NCI-H774 (cell line): ENCODE measurements around the gene CYB5B.
A peak's percentile ranks its signal among the peaks of the same experiment; 100 is the strongest.

Experiments used
- DNase-seq: peaks from one replicate; lab custom pipeline; 2025; lab: John Stamatoyannopoulos, UW

The CYB5B gene

GRCh38 chr16:69424053-69424934 lies at the start of gene CYB5B:
CYB5B (plus strand) TSS chr16:69424619; CDS start chr16:69424684, 65 bp downstream.
- peak; percentile 92 for DNase-seq

- no peak for DNase-seq
Measured at GRCh38 chr16:69376393-69377059, 47.9 kb upstream of the CYB5B start.

GRCh38 chr16:69378036-69378435 lies 46.4 kb upstream of the CYB5B start:
- no peak for DNase-seq

- no peak for DNase-seq
Measured at GRCh38 chr16:69378760-69379159, 45.7 kb upstream of the CYB5B start.

- DNase-seq = no peak
Measured at GRCh38 chr16:69381231-69381630, 43.2 kb upstream of the CYB5B start.

- no peak for DNase-seq
Measured at GRCh38 chr16:69382421-69382820, 42.0 kb upstream of the CYB5B start.

GRCh38 chr16:69384974-69385373 lies 39.4 kb upstream of the CYB5B start:
- no peak for DNase-seq

GRCh38 chr16:69386596-69386995 lies 37.8 kb upstream of the CYB5B start:
- DNase-seq = no peak

- no peak for DNase-seq
Measured at GRCh38 chr16:69393898-69394849, 30.2 kb upstream of the CYB5B start.

GRCh38 chr16:69395859-69396186 lies 28.6 kb upstream of the CYB5B start:
- no peak for DNase-seq

- peak; percentile 37 for DNase-seq
Measured at GRCh38 chr16:69396187-69397061, 28.0 kb upstream of the CYB5B start.

- no peak for DNase-seq
Measured at GRCh38 chr16:69397821-69398521, 26.4 kb upstream of the CYB5B start.

- DNase-seq = no peak
Measured at GRCh38 chr16:69399361-69399760, 25.1 kb upstream of the CYB5B start.

- no peak for DNase-seq
Measured at GRCh38 chr16:69402439-69402838, 22.0 kb upstream of the CYB5B start.

GRCh38 chr16:69404275-69404805 lies 20.1 kb upstream of the CYB5B start:
- DNase-seq = no peak

- no peak for DNase-seq
Measured at GRCh38 chr16:69405326-69405725, 19.1 kb upstream of the CYB5B start.

- DNase-seq = no peak
Measured at GRCh38 chr16:69405757-69406156, 18.7 kb upstream of the CYB5B start.

GRCh38 chr16:69406780-69407331 lies 17.6 kb upstream of the CYB5B start:
- no peak for DNase-seq

GRCh38 chr16:69407702-69408323 lies 16.6 kb upstream of the CYB5B start:
- DNase-seq = no peak

GRCh38 chr16:69408475-69408874 lies 15.9 kb upstream of the CYB5B start:
- no peak for DNase-seq
